ENCODE measurements around the gene MANBA. TPM values are rescaled to one million over a fixed set of nuclear protein-coding genes. Genes with fewer than 3 reads are reported as not detected.

Gene MANBA
- total and polyA plus RNA-seq, 2 of the 13 experiments (the other 11 are each of a cell fraction or from before 2014, with no cell fraction given), result 11.7 to 33.3 TPM

- Histone ChIP-seq H3K36me3 (replicated peaks in 1 of 2; ENCODE audit: control insufficient read depth in 1 of 2, insufficient read depth in 2 of 2, low read length in 2 of 2) (peaks cover 13 to 38% of the 10 kb centered on the region in 2 experiments), H3K27me3 (ENCODE audit: control insufficient read depth in 1 of 2, insufficient read depth in 2 of 2, low read length in 2 of 2) (no peaks in the 10 kb centered on the region), H3K27ac (ENCODE audit: extremely low read length, insufficient read depth, low read length) (no peak overlapping the region), H3K9me3 (ENCODE audit: low read length) (no peaks in the 10 kb centered on the region), H3K4me1 (ENCODE audit: insufficient read depth, low read length) (no peaks in the 10 kb centered on the region), H2AFZ (ENCODE audit: low read length) (no peak overlapping the region), H3K4me3 (replicated peaks in 1 of 3; ENCODE audit: insufficient read depth in 1 of 3, low read depth in 2 of 3, low read length in 3 of 3) (no peak overlapping the region), H3K79me2 (ENCODE audit: insufficient read depth, low read length) (no peaks in the 10 kb centered on the region), H3K9ac (ENCODE audit: insufficient read depth, low read depth, low read length) (no peak overlapping the region), H4K20me1 (ENCODE audit: insufficient read depth, low read length) (no peaks in the 10 kb centered on the region), H3K4me2 (ENCODE audit: low read depth, low read length) (no peak overlapping the region)
- in situ Hi-C loops (cut with HindIII; ENCODE audit: extremely low pct_ligation_motif_present, low pct_unique_long_range_greater_than_20kb) (no loop called here), intact Hi-C loops (cut with micrococcal nuclease; ENCODE audit: unreplicated experiment) (no loop called here)
- DNase-seq (ENCODE audit: low spot score) (no peak), FAIRE-seq (no peak), ATAC-seq (no peak)
- CTCF ChIA-PET (ENCODE audit: low intra/inter-chr PET ratio, low total read pairs), result no interaction called here
- 72% methylated on average over 3 of the region's 3 CpGs for WGBS (ENCODE audit: low lambda C conversion rate)
- BruUV-seq (replicated peaks), result no TSS peak
- TF ChIP-seq MIER3 (CRISPR knock-in tag; IDR thresholded peaks at IDR 0.05; ENCODE audit: borderline replicate concordance), result no peak
- TF ChIP-seq SAP130 (CRISPR knock-in tag; IDR thresholded peaks at IDR 0.05; ENCODE audit: low read depth), result no peak
- no peak for TF ChIP-seq ZBTB39 (CRISPR knock-in tag; IDR thresholded peaks at IDR 0.05)
- TF ChIP-seq SOX6 (IDR thresholded peaks at IDR 0.05), result no peak
- TF ChIP-seq SOX6 (CRISPR knock-in tag; IDR thresholded peaks at IDR 0.05), result no peak
- no peak for TF ChIP-seq ZNF160 (CRISPR knock-in tag; IDR thresholded peaks at IDR 0.05)
- TF ChIP-seq ZNF274 (CRISPR knock-in tag; IDR thresholded peaks at IDR 0.05), result no peak
- TF ChIP-seq SMARCC2 (IDR thresholded peaks at IDR 0.05), result no peak
- no peak for TF ChIP-seq GLI4 (CRISPR knock-in tag; IDR thresholded peaks at IDR 0.05; ENCODE audit: borderline replicate concordance)
- no peak for TF ChIP-seq ETV5 (CRISPR knock-in tag; IDR thresholded peaks at IDR 0.05; ENCODE audit: borderline replicate concordance)
- TF ChIP-seq ZNF678 (CRISPR knock-in tag; IDR thresholded peaks at IDR 0.05), result no peak
- TF ChIP-seq MBD4 (IDR thresholded peaks at IDR 0.05; ENCODE audit: borderline replicate concordance, low read length), result no peak
- no peak for TF ChIP-seq MXD4 (CRISPR knock-in tag; IDR thresholded peaks at IDR 0.05)
- TF ChIP-seq ZSCAN25 (CRISPR knock-in tag; IDR thresholded peaks at IDR 0.05), result no peak
- POLR2A ChIA-PET, result no interaction called here
Observed at GRCh38 chr4:102589743-102590142, 171.0 kb downstream of the MANBA start.
